Head of caudate nucleus (tissue), 42 donors: Measurements from ENCODE around the gene ETFDH.
"Not testable (repeated sequence)": the region's sequence is repeated elsewhere in the genome, so short reads cannot be mapped to it uniquely, and the experiment has no call there.

Experiments used
- DNase-seq, 42 donors: peaks; one replicate each; pipeline versions ENCODE4 v3.0.0 to v3.0.0-alpha.2; 2020 to 2021; ENCODE audit warnings: mixed read lengths in 7 of 42
- intact Hi-C: fragments of 100-400 bp; cut with DNase I; formaldehyde crosslinking; loops from one replicate; pipeline ENCODE4 v1.15.0; 2022

Gene ETFDH

DNA sequence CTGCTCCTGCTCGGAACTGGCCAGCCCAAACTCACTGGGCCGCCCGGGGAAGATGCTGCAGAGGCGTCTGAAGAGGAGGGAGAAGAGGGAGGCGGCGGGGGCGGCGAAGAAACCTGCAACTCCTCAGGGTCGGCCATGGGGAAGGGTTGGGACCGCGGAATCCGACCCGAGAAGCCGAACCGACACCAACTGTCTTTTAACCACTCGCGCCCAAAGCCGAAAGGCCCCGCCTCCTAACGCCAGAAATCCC lies 506 bp upstream of the ETFDH start, which contains the start of gene C4orf46:
Gene C4orf46 (minus strand): TSS at position 223 of the 250 bp plus-strand sequence. CDS start 86 bp downstream, at position 137.
- no peak for DNase-seq
- intact Hi-C loops = loop anchor here (5.0 kb wide), 1 partner anchor 479 kb away; no protein-coding TSS in a partner anchor

- no peak for DNase-seq
- intact Hi-C loops = loop anchor here (5.0 kb wide), 1 partner anchor 481 kb away; no protein-coding TSS in a partner anchor
Measured at GRCh38 chr4:158673633-158674032, 1.5 kb downstream of the ETFDH start.

- intact Hi-C loops = no loop called here
- DNase-seq = no peak
Measured at GRCh38 chr4:158676076-158676475, 4.0 kb downstream of the ETFDH start.

- intact Hi-C loops = no loop called here
- no peak for DNase-seq
Measured at GRCh38 chr4:158678767-158679166, 6.7 kb downstream of the ETFDH start.

DNA sequence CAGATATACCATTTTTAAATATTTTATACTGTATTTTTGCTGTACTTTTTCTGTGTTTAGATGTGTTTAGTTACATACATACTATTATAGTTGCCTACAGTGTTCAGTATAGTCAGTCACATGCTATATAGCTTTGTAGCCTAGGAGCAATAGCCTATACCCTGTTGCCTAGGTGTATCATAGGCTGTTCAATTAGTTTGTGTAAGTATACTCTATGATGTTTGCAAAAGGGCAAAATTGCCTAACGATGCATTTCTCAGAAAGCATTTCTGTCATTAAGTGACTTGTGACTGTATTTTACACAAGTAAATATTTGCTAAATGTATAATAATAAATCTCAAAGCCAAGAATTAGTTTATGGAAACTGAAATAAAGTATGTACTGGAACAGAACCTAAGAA lies 9.5 kb downstream of the ETFDH start:
- no peak for DNase-seq
- intact Hi-C loops = no loop called here

- no peak for DNase-seq
- intact Hi-C loops = no loop called here
Measured at GRCh38 chr4:158682066-158682465, 10.0 kb downstream of the ETFDH start.

- DNase-seq = no peak
- intact Hi-C loops = no loop called here
Measured at GRCh38 chr4:158688813-158689212, 16.7 kb downstream of the ETFDH start.

DNA sequence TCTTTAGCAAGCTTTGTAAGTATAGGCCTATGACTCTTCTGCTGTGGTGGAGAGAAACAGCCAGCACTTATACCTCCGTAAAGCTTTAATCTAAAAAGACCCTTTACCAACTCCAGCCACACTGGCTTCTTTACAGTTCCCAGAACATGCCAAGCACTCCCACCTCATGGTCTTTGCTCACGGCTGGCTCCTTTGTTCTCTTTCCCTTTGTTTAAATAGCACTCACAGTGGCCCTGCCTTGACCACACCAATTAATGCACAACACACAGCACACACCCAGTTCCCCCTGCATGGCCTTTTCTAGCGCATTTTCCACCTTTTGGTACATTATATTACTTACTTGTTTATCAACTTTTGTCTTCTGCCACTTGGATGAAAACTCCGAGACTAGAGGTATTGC lies 32.2 kb downstream of the ETFDH start:
- intact Hi-C loops = no loop called here
- no peak for DNase-seq

DNA sequence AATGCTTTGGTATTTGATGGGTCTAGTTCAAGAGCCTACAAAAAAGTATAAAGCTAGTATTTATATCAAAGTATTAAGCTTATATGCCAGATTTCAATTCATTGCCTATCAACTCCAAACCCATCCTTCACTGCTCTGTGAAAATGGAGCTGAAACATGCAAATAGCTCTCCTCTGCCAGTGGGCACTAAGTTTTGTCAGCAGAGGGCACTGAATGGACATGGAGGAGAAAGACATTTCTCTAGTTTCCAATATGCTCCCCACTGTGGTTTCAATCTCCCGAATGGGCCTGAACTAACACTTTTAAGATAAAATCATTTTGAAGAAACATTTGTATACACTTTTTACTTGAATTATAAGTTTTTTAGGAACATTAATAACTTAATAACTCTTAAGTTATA lies 38.7 kb downstream of the ETFDH start:
- peak in 2 of 42 donors; percentile 10 to 12 for DNase-seq
- intact Hi-C loops = no loop called here

GRCh38 chr4:158712622-158713021 lies 40.5 kb downstream of the ETFDH start:
- intact Hi-C loops, DNase-seq: not testable (repeated sequence)

- DNase-seq = no peak
- intact Hi-C loops = no loop called here
Measured at GRCh38 chr4:158714937-158715336, 42.8 kb downstream of the ETFDH start.

DNA sequence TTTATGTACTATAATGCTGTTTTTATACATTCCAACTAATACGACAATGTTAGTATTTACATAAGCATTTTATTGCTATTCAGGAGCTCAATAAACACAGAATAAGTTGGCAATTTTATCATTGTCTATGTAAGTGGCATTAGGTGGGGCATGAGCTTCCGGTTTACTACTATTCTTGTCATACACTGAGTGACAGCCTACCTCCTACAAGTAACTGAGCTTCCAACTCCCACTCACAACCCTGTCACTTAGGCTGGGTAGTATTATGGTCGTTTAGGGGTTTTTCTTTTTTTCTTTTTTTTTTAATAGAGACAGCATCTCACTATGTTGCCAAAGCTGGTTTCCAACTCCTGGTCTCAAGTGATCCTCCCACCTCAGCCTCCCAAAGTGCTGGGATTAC lies 43.7 kb downstream of the ETFDH start:
- intact Hi-C loops = no loop called here
- DNase-seq = peak in 8 of 42 donors; percentile 5 to 60 (median 20)

- no peak for DNase-seq
- intact Hi-C loops = loop anchor here (10.0 kb wide), 1 partner anchor 483 kb away; no protein-coding TSS in a partner anchor
Measured at GRCh38 chr4:158721680-158722079, 49.6 kb downstream of the ETFDH start.

DNA sequence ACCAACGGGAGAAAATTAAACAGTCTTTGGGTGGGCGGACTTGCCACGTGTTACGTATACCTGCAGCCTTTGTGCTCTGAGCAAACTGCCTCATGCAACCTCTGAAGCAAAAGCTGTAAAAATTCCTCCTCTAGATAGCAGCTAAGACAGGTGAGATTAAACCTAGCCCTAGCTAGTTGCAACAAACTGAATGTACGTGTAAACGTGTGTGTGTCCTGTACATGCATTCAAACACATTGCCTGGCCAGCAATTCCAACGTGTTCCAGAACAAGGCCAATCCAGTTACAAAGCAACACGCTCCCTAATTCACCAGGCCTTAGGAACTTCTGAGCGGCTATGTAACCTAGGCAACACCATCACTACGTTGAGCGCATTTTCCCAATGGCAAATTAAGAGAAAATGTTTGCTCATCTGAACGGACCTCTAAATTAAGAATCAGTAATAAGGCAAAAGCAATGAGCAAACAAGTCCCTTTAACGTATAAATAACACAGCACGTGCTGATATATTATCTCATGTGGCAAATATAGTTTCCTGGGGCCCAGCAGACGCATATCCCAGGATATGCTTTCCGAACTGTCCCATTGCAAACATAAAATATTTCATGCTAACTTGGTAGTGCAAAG lies 50.3 kb downstream of the ETFDH start:
- DNase-seq = peak in 35 of 42 donors; percentile 10 to 72 (median 46)
- intact Hi-C loops = loop anchor here (10.0 kb wide), 1 partner anchor 482 kb away; no protein-coding TSS in a partner anchor

GRCh38 chr4:158722917-158723793 lies 51.1 kb downstream of the ETFDH start, which contains the start of gene PPID:
PPID (minus strand) TSS chr4:158723396; CDS start chr4:158723288, 108 bp downstream.
- intact Hi-C loops = loop anchor here (10.0 kb wide), 1 partner anchor 482 kb away; no protein-coding TSS in a partner anchor
- DNase-seq = peak; percentile 64 to 93 (median 86)

- intact Hi-C loops = loop anchor here (5.0 to 10.0 kb wide), 3 partner anchors 38 to 480 kb away; no protein-coding TSS in a partner anchor
- DNase-seq = no peak
Measured at GRCh38 chr4:158724637-158725036, 52.5 kb downstream of the ETFDH start.

DNA sequence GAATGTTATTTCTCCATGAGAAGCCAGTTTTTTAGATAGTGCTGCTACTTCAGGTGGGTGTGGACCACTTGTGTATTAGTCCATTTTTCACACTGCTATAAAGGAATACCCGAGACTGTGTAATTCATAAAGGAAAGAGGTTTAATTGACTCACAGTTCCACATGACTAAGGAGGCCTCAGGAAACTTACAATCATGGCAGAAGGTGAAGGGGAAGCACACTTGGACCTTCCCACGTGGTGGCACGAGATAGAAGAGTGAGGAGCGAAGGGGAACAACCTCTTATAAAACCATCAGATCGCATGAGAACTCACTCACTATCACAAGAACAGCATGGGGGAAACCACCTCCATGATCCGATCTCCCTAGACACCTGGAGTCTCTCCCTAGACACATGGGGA lies 54.5 kb downstream of the ETFDH start:
- DNase-seq = no peak
- intact Hi-C loops = loop anchor here (5.0 to 10.0 kb wide), 3 partner anchors 36 to 478 kb away; no protein-coding TSS in a partner anchor

- no peak for DNase-seq
- intact Hi-C loops = loop anchor here (5.0 to 10.0 kb wide), 3 partner anchors 34 to 477 kb away; no protein-coding TSS in a partner anchor
Measured at GRCh38 chr4:158728236-158728635, 56.1 kb downstream of the ETFDH start.

GRCh38 chr4:158729716-158730559 lies 57.8 kb downstream of the ETFDH start:
- intact Hi-C loops = loop anchor here (5.0 to 10.0 kb wide), 4 partner anchors 32 to 475 kb away; no protein-coding TSS in a partner anchor
- DNase-seq = peak; percentile 38 to 89 (median 76)
